ENCODE measurements around the gene PTGER2. TPM values are rescaled to one million over a fixed set of nuclear protein-coding genes. Genes with fewer than 3 reads are reported as not detected.

PTGER2 gene
- total and polyA plus RNA-seq, 2 of the 8 experiments (the other 6 are each of a cell fraction or from before 2014, with no cell fraction given), result 1.2 TPM

- TF ChIP-seq CHD7 (IDR thresholded peaks at IDR 0.05; ENCODE audit: insufficient replicate concordance, low read length), result no peak
- TF ChIP-seq MAX (IDR thresholded peaks at IDR 0.05), result no peak
- no peak for TF ChIP-seq RNF2 (IDR thresholded peaks at IDR 0.05; ENCODE audit: borderline replicate concordance, low read depth, low read length, missing control alignments, poor library complexity, severe bottlenecking)
- no peak for TF ChIP-seq SUZ12 (IDR thresholded peaks at IDR 0.05; ENCODE audit: low read length)
- no peak for TF ChIP-seq POLR2AphosphoS5 (IDR thresholded peaks at IDR 0.05; ENCODE audit: low read depth, low read length)
Observed at GRCh38 chr14:52355016-52355431, 40.9 kb downstream of the PTGER2 start (continued).
